HFF-Myc (cell line): ENCODE measurements around the gene EEF1A2.

Experiments used
- DNase-seq: peaks from one replicate; pipeline ENCODE4 v3.0.0-alpha.2; 2011; ENCODE audit warnings: low read depth; ENCODE audit errors: extremely low read depth
- H3K4me3 ChIP-seq: replicated peaks from 2 replicates; pipeline ENCODE4 v1.5.1; 2011; ENCODE audit warnings: low read depth, mild to moderate bottlenecking, control low read depth, low read length
- TF ChIP-seq, protein P1 (sequence below): IDR thresholded peaks from 2 replicates; pipeline ENCODE4 v1.5.1; 2012; ENCODE audit warnings: mild to moderate bottlenecking, low read depth, low read length, control low read depth; ENCODE audit errors: missing control alignments

The EEF1A2 gene

DNA sequence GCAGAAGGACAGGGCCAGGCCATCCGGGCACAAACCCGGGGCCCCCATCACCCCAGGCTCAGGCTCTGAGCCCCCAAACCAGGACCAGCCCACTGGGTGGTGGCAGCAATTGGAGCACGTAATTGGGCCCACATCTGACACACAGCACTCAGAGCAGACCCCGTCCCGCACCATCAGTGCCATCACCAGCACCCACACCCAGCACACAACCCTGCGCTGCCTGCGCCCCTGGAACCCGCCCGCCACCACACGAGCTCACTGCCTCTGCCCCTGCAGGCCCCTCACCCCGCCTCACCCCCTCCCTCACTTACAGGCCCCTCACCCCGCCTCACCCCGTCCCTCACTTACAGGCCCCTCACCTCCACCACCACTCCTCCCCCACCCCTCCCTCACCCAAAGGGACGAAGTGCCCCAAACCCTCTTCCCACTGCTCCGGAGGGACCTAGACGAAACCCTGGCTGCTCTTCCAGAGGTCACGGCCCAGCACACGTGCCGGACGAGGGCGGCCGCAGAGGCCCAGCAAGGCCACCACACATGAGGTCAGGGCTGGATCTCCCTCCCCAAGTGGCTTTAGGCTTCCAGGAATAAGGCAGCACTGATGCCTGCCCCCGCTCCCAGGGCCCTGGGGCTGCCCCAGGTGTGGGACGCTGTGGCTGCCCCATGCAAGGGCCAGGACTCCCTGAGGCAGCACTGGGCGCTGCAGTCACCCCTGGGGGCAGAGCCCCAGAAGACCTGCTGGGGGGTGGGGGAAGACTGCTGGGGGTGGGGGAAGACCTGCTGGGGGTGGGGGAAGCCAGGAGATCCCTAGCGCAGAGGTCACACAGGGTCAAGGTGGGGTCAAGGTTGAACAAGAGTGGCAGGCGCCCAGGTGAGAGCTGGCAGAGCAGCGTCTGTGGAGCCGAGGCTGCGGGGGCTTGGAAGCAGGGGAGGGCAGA is 48.8 kb downstream of the EEF1A2 start:
- TF ChIP-seq, protein P1, sequence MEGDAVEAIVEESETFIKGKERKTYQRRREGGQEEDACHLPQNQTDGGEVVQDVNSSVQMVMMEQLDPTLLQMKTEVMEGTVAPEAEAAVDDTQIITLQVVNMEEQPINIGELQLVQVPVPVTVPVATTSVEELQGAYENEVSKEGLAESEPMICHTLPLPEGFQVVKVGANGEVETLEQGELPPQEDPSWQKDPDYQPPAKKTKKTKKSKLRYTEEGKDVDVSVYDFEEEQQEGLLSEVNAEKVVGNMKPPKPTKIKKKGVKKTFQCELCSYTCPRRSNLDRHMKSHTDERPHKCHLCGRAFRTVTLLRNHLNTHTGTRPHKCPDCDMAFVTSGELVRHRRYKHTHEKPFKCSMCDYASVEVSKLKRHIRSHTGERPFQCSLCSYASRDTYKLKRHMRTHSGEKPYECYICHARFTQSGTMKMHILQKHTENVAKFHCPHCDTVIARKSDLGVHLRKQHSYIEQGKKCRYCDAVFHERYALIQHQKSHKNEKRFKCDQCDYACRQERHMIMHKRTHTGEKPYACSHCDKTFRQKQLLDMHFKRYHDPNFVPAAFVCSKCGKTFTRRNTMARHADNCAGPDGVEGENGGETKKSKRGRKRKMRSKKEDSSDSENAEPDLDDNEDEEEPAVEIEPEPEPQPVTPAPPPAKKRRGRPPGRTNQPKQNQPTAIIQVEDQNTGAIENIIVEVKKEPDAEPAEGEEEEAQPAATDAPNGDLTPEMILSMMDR: no peak
- no peak for DNase-seq
- H3K4me3 ChIP-seq: no peak overlapping the region

DNA sequence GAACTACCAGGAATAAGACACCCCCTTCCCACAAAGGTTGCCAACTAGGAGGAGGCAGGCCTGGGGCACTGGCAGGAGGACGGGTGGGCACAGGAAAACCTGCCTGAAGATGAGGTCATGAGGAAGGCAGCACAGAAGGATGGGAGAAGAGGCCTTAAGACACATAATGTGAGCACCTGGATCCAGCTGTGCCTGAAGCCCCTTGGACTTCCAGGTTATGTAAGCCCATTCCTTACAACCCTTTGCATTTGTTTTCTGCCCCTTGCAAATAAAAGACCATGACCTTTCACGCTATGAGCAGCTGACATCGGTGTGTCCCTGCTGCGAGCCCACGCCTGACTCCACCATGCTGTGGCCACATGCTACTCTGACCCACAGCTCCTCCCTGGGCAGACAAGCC is 49.9 kb downstream of the EEF1A2 start:
- no peak for DNase-seq
- TF ChIP-seq, protein P1: no peak
- H3K4me3 ChIP-seq: no peak overlapping the region

DNA sequence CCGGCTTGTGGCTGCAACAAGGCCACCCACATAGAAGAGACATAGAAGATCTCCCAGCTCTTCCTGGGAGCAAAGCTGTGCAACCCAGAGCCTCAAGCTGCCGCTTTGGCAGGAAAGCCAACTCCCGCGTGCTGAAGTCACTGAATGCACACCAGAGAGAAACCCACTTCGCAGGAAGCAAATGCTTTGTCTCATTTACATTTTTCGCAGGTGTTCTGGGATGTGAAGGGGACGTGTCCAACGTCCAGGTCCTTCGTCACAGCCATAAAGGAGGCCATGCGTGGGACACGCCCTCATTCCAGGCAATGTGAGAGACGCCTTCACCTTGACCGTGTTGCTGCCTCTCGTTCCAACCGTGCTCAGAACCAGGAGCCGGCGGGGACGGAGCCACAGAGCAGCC is 50.9 kb downstream of the EEF1A2 start:
- no peak overlapping the region for H3K4me3 ChIP-seq
- TF ChIP-seq, protein P1: no peak
- no peak for DNase-seq

DNA sequence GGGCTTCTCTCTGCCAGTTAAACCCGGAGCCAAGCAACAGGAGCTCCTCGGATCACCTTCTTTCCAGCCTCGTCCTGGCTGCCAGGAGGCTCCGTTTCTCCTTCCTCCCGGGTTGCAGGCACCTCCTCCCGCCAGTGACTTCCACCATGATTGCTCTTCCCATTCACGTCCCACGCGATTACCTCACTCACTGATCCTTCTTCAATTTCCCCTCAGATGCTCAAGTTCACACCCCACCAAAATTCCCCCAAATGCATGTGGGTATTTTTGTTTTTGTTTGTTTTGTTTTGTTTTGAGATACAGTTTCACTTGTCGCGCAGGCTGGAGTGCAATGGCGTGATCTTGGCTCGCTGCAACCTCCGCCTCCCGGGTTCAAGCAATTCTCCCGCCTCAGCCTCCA is 51.6 kb downstream of the EEF1A2 start:
- TF ChIP-seq, protein P1: no peak
- no peak overlapping the region for H3K4me3 ChIP-seq
- DNase-seq: no peak

DNA sequence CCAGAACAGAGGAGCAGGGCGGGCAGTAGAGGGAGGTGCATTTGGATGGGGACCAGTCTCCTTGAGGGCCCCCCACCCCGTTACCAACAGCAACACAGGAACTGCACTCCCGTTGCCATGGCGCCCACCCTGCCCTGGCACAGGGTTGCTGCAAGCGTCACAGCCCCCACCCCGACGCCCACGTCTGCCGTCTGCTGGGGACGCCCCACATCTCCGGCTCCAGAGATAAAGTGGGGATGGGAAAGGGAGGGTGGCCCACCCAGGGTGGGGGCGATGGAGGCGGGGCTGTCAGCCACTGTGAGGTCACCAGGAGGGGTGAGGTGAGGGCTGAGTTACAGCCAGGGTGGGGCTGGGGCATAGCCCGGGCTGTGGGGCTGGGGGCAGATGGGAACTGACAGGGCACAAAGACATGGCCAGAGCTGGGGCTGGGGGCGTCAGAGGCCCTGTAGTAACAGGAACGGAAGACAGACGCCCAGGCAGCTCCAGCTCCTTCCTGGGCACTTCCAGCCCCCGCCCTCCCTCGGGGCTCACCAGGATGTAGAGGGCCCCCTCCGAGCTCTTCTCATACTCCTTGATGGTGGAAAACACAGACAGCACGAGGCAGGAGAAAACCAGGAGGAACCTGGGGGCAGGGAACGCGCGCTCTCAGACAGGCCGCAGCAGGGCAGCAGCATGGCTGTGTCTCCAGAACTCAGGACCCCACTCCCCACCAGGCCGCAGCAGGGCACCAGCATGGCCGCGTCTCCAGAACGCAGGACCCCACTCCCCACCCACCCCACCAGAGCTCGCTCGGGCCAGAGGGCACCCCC is 52.5 kb downstream of the EEF1A2 start:
- no peak for DNase-seq
- TF ChIP-seq, protein P1: no peak
- H3K4me3 ChIP-seq: no peak overlapping the region

DNA sequence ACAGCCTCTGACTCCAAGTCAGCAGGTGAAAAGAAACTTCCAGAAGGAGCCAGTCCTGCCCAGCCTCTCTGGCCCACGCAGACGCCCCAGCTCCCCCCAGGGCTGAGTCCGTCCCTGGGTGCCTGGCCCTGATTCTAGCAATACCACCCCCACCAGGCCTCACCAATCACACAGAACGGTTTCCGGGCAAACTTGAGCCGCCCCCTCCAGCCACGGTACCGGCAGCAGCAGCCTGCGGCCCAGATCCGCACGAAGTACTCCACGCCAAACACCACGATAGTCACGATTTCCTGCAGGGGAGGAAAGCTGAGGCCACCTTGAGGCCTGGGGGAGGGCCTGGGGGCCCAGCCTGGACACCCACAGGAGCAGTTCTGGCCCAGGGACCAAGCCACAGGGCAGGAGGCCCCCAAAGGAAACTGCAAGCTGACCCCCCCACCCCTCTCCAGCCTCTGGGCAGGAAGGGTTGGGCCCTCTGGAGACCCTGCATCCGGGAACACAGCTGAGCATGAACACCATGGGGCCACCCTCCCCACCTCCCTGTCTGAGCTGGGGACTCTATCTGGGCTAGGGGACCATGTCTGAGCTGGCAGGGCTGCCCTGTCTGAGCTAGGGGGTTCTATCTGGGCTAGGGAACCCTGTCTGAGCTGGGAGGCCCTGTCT is 53.7 kb downstream of the EEF1A2 start:
- TF ChIP-seq, protein P1: no peak
- H3K4me3 ChIP-seq: no peak overlapping the region
- no peak for DNase-seq
